ENCODE results near the gene PEPD.

The PEPD gene

DNA sequence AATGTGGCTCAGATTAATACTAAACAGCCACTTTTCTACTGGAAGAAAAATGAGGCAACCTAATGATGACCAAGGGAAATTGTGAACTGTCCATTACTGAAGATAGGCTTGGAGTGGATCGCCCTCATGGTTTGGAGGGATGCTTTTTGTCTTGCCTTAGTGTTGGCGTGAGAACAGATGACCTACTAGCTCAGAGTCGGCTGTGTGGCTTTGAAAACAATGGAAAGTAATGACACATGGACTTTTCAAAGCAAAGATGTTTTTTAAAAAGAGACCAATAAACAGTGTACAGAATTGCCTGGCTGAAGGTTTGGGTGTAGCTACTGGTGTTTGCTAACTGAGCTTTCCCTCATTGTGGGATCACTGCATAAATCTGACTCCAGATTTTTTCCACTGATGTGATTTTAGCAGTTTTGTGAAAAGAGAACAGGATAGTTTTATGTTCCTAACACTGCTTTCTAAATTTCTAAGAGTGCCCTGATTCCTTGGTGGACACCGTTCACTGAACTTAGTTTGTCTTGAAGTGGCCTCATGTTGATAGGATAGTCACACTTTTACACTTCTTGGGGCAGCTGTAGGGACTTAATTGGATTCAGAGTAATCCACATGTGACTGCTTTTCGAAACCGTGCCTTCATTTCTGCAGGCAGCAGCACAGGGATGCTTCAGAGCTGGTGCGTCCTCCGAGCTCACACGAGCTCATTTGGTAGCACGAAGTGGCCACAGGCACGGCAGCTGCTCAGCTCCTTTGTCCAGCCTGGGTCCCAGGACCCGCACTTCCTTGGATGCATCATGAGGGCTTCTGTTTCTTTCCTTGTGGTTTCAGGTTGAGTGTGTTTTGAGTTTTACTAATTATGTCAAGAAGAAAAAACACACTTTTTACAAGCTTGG, 143.8 kb downstream of the PEPD start:
- no peak for DNase-seq (ENCODE audit: low read depth, low spot score)
- H3K27ac ChIP-seq = peak overlapping the region; percentile 98

DNA sequence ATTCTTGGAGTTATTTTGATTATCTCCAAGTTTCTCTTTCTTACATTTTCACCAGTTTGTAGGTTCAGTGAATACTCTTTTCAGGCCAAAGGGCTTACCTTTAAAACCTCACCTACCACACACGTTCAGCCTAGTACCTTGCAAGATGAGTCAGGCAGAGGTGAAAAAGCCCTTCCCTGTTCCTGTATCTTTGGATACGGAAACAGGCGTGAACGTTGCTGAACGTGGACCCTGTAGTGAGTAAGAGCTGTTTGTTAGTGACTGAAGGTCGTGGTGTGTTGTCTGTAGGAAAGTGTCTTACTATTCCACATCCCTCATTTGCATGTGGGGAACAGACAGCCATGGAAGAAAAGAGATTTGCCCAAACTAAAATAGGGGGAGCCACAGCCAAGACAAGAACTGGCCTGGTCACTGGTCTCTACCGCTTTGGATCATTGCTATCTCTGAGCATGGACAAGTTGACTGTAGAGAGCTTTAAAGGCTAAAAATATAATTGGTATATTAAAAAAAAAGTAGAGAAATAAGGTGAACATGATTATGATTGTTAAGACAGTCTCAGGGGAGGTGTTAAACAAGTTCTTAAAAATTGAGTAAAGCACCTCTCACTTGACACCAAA, 144.5 kb downstream of the PEPD start:
- peak; percentile 61 for DNase-seq (ENCODE audit: low read depth, low spot score)
- peak overlapping the region; percentile 98 for H3K27ac ChIP-seq

DNA sequence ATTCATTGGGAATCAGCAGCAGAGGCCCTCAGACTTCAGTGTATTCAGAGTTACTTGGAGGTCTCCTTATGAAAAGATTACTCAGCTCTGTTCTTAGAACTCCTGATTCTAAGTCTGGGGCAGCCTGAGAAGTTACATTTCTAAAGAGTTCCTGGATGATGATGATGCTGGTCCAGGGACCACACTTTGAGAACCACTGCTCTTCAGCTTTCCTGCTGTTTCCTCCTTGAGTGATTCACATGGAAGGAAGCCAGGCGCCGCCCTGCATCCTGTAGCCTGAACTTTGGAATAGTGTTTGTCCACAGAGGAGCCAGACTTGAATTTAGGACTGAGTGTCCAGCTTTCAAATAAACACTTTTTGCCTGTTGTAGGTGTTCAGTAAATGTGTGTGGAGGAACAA, 145.2 kb downstream of the PEPD start:
- DNase-seq (ENCODE audit: low read depth, low spot score) = no peak

DNA sequence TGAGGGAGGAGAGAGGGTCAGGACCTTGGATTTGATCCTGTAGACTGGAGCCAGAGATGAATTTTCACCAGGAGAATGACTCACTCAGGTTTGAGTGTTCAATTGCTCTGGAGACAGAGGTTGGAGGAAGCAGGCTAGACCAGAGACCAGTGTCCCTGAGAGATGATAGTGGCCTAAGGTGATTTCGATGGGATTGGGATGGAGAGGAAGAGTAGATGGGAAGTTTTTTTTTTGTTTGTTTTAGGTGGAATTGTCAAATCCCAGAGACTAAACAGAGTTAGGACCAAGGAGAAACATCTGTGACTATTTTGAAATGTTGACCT, 145.8 kb downstream of the PEPD start:
- DNase-seq (ENCODE audit: low read depth, low spot score) = no peak
- peak overlapping the region; percentile 98 for H3K27ac ChIP-seq

More for the DNA sequence above, 145.2 kb downstream of the PEPD start:
- peak overlapping the region; percentile 98 for H3K27ac ChIP-seq

DNA sequence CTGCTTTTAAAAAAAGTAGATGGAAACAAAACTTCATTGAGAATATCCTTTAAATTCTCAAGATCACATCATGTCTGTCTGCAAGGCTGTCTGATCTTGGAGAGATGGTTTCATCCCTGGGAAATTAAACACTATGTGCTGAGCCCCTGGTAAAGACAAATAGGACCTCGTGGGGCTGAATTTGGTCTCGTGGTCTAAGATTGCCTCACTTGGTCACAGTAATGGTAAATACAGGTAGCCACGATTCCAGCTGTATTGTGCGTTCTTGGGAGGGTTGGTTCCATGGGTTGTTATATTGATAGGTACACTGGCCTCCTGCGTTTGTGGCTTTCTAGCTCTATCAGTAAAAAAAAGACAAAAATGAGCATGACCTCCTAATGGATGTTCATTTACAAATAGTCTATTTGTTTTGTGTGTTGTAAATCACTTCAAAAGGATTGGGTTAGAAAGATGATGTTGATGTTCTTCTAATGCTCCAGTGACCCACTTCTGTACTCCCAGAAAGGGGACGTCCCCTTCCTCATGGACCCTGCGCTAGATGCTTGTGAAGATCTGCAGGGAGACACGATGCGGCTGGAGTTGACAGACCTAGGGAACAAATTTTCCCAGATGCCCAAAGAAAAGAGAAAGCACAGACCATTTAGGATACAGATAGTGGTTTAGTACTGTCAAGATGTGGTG, 146.3 kb downstream of the PEPD start:
- DNase-seq (ENCODE audit: low read depth, low spot score) = no peak
- peak overlapping the region; percentile 98 for H3K27ac ChIP-seq

DNA sequence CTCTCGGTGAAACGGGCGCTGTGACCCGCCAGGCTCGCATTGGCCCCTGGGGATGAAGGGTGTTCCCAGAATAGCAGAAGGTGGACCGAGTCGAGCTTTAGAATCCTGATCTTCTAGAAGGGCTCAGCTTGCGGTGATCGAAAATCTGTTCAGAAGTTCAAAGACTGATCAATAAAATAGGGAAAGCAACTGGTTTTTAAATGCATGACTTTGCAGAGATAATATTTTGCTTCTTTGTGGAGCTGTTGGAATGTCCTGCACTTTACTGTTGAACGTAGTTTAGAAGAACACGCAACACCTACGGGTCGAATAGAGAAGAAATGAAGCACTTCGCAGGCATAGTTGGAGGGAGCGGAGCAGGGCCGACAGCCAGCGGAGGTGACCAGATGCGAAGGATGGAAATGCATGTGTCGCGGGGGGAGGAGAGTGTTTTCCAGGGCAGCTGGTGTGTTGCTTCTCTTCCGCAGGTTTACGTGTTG, 147.3 kb downstream of the PEPD start:
- no peak for DNase-seq (ENCODE audit: low read depth, low spot score)

DNA sequence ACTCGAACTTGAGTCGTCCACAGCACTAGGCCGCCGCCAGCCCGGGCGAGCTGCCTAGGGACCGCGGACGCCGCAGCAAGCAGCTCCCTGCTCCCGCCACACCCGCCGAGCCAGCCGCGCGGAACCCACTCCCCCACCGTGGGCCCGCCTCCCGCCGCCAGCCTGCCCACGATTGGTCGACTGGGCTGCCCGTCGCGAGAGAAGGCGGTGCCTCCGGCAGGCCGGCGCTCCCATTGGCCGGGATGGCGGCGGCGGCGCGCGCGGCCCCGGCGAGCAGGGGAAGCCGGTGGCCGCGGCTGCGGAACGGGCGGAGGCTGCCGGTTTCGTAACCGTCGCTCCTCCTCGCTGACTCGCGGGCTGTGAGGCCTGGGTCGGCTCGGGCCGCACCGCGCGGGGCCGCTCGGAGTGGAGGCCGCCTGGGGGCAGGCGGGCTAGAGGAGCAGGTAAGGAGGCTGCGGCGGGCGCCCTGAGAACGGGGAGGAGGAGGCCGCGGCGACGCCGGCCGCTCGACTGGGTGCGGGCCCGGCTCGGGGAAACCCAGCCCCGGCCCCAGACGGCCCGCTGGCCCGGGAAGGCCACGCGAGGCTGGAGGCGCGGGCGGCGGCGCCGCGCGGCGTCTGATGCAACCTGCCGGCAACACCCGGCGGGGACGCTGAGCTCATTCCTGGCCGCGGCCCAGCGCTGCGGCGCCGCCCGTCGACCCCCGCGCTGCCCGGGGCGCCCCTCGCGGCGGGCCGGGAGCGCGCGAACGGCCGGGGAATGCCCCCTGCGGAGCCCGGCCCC, 147.9 kb downstream of the PEPD start, which contains the start of gene CEBPG:
TSS of gene CEBPG (plus strand) at position 257 of the 783 bp plus-strand sequence. CDS start 5,531 bp downstream, outside the sequence.
- peak within 1 kb of the TSS; percentile 98 for H3K27ac ChIP-seq
- no peak for DNase-seq (ENCODE audit: low read depth, low spot score)

More for the DNA sequence above, 147.3 kb downstream of the PEPD start:
- peak overlapping the region; percentile 98 for H3K27ac ChIP-seq

DNA sequence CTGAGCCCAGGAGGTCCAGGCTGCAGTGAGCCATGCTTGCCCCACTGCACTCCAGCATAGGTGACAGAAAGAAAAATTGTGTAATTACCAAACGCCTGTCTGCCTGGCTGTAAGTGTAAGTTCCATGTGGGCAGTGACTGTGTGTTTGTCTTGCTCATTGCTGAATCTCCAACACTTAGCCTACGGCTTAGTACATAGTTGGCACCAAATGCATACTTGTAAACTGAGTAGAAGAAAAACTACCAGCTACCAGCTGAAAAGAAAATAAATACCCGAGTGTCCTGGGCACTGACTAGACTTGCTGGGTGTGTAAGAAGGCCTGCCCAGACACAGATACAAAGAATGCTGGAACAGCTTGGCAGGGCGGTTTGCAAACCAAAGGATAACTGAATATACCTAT, 150.8 kb downstream of the PEPD start:
- peak; percentile 96 for DNase-seq (ENCODE audit: low read depth, low spot score)
- peak overlapping the region; percentile 98 for H3K27ac ChIP-seq

DNA sequence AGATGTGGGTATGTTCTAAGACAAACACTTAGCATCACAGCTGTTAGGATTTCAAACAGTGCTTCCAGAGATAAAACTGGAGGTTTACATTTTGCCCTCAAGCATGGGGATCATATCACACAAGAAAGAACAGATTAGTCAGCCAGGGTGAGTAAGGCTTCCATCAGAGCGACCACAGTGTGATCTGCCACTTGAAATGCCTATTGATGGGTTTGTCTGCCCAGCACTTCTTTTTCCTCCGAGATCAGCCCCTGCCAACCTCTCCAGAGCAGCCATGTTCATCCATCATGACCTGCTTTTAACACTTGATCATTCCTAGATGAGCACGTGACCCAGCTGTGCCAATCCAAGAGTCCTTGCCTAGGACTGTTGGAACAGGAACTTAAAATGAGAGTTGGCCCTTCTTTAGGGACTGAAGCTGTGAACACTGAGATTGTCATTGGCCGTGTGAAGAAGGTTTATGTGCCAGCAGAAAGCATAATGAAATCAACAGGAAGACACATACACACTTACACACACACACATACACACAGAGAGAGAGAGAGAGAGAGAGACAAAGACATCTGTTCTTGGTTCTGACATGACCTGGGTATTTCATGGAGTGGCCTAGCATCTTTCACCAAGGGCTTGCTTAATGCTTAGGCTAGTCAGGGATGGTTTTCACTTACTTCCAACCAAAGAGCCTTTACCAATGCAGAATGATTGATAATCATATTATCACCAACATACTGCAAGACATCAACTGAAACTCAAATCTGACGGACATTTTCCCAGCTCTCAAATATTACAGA, 153.3 kb downstream of the PEPD start:
- DNase-seq (ENCODE audit: low read depth, low spot score) = no peak
- peak overlapping the region; percentile 75 for H3K27ac ChIP-seq

DNA sequence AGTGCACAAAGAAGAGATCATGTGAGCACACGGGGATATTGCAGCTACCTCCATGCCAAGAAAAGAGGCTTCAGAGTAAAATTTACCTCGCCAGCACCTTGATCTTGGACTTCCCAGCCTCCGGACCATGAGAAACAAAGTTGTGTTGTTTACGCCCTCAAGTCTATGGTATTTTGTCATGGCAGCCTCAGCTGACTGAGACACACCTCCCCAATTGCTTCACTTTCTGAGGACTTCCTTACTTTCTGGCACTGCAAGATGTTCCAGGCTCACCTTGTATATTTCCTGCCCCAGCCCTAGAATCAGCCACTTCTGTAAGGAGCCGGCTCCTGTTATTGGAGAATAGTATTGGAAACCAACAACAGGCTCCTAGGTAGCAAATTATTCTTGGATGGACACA, 154.7 kb downstream of the PEPD start:
- H3K27ac ChIP-seq = no peak overlapping the region
- no peak for DNase-seq (ENCODE audit: low read depth, low spot score)

DNA sequence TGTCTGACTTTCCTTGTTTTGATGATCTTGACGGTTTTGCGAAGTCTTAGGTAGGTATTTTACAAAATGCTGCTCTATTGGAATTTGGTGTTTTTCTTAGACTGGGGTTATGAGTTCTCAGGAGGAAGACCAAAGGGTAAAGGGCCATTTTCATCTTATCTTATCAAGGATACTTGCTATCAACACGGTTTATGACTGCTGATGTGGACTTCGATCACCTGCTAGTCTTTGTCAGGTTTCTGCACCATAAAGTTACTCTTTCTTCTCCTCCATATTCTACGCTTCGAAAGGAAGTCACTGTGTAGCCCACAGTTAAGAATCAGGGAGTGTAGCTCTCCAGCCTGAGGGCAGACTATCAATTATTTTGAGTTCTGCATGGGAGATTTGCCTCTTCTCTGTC, 155.5 kb downstream of the PEPD start:
- no peak overlapping the region for H3K27ac ChIP-seq
- DNase-seq (ENCODE audit: low read depth, low spot score) = no peak

DNA sequence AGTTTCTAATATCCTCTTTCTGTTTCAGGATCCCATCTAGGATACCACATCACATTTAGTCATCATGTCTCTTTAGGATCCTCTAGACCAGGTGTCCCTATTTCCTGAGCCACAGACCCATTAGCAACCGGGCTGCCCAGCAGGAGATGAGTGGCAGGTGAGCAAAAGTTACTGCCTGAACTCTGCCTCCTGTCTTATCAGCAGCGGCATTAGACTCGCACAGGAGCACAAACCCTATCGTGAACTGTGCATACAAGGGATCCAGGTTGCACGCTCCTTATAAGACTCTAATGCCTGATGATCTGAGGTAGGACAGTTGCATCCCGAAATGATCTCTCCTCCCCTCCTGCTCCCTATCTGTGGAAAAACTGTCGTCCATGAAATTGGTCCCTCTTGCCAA, 155.9 kb downstream of the PEPD start:
- H3K27ac ChIP-seq = no peak overlapping the region
- DNase-seq (ENCODE audit: low read depth, low spot score) = no peak

DNA sequence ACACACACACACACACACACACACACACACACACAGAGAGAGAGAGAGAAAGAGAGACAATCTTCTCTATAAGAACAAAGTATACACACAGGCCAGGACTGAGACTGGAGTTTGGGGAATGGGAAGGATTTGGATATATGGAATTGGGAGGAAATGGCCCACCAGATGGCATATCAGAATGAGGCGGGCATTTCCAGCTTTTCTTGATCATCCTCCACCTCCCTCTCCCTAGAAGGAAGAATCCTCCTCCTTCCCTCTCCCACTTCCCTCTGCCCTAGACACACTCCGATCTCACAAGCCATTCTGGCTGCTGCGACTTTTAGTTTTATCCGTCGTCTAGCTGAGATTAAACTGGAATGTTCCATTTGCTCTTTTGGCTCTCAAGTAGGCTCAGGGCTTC, 158.1 kb downstream of the PEPD start:
- no peak overlapping the region for H3K27ac ChIP-seq
- DNase-seq (ENCODE audit: low read depth, low spot score) = no peak

DNA sequence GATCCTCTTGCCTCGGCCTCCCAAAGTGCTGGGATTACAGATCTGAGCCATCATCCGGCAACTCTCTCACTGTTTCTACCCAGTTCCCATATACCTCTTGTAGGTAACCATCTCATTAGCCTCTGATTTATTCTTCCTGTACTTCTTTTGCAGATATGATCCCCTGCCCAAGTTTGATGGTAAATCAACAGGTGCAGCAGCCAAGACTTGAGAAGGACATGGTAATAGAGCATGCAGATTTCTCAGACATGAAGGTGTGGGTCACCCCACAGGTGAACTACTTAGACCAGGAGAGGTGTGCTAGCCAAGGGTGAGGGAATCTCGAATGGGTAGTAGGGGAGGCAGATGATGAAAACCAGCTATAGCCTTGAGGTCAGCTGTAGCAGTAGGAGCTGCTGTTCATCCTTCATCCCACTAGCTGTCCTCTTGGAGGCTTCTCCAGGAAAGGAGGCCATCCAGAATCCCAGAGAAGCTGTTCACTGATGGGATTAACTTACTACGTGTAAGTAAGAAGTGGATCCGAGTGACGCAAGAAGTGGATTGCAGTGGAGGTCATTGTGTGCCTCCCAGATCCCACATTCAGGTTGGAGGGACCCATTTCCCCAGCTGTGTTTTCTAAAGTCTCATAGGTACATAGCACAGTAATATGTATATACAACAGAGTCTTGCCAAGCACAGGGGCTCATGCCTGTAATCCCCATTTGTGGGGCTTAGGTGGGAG, 158.9 kb downstream of the PEPD start:
- no peak overlapping the region for H3K27ac ChIP-seq

DNA sequence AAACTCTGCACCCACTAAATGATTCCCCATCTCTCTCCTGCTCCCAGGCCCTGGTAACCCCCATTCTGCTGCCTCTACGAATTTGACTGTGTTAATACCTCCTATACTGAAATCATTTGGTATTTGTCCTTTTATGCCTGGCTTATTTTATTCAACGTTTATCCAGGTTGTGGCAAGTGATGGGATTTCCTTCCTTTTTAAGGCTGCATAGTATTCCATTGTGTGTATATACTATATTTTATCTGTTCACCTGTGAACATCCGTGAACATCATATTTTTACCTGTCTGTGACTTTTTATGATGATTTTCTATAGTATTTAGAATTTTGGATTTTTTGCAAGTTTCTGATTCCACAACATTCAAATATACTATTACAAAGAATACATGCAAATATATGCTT, 162.0 kb downstream of the PEPD start:
- no peak for DNase-seq (ENCODE audit: low read depth, low spot score)

More for the DNA sequence above, 158.9 kb downstream of the PEPD start:
- no peak for DNase-seq (ENCODE audit: low read depth, low spot score)

DNA sequence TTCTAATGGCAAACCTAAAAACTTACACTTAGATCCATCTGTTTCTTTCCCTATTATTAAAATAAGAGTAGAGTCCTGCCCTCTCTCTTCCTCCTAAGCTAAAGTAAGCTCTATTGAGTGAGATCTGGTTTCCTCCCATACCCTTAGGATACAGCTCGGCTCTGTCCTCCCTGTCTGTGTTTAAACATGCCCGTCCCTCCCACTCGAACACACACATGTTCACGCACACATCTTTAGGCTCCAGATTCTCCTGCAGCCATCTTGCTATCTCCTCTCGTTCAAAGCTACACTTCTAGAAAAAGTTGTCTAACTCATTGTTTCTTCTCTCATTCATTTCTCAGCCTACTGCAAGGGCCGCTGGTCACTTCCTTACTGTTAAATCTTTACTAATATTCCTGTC, 163.2 kb downstream of the PEPD start:
- H3K27ac ChIP-seq = peak overlapping the region; percentile 48
- no peak for DNase-seq (ENCODE audit: low read depth, low spot score)

More for the DNA sequence above, 162.0 kb downstream of the PEPD start:
- H3K27ac ChIP-seq = no peak overlapping the region

DNA sequence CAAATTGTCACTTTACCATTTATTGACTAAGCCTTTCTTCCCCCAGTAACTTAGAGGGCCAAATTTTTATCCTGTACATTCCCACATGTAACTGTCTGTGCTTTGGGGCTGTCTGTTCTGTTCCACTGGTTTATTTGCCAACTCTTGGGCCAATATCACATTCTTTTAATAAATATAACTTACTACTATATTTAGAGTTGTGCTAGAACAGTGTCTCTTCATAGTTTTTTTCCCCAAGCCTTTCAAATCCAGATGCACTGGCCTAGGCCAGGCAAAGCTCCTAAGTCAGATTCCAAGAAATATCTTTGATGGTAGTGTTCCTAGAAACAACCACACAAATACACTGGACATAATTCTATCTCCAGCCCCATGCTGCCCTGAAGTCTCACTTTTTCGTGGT, 164.0 kb downstream of the PEPD start:
- no peak for DNase-seq (ENCODE audit: low read depth, low spot score)
- peak overlapping the region; percentile 48 for H3K27ac ChIP-seq

DNA sequence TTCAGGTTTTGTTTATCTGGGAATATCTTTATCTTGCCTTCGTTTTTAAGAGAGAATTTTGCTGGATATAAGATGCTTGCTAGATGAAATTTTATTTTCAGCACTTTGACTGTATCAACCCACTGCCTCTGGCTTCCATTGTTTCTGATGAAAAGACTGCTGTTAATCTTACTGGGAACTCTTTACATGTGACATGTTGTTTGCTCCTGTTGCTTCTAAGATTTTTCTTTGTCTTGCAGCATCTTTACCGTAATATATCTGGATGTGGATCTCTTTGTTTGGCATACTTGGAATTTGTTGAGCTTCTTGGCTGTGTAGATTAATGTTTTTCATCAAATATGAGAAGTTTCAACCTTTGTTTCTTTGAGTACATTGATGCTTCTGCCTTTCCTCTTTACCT, 166.1 kb downstream of the PEPD start:
- DNase-seq (ENCODE audit: low read depth, low spot score) = no peak
- H3K27ac ChIP-seq = no peak overlapping the region
